ENCODE results near the gene SPATA20. TPM values are rescaled to one million over a fixed set of nuclear protein-coding genes. Genes with fewer than 3 reads are reported as not detected.

The SPATA20 gene
- total and polyA plus RNA-seq, 2 of the 13 experiments (the other 11 are each of a cell fraction or from before 2014, with no cell fraction given) = 36.1 to 64.8 TPM

DNA sequence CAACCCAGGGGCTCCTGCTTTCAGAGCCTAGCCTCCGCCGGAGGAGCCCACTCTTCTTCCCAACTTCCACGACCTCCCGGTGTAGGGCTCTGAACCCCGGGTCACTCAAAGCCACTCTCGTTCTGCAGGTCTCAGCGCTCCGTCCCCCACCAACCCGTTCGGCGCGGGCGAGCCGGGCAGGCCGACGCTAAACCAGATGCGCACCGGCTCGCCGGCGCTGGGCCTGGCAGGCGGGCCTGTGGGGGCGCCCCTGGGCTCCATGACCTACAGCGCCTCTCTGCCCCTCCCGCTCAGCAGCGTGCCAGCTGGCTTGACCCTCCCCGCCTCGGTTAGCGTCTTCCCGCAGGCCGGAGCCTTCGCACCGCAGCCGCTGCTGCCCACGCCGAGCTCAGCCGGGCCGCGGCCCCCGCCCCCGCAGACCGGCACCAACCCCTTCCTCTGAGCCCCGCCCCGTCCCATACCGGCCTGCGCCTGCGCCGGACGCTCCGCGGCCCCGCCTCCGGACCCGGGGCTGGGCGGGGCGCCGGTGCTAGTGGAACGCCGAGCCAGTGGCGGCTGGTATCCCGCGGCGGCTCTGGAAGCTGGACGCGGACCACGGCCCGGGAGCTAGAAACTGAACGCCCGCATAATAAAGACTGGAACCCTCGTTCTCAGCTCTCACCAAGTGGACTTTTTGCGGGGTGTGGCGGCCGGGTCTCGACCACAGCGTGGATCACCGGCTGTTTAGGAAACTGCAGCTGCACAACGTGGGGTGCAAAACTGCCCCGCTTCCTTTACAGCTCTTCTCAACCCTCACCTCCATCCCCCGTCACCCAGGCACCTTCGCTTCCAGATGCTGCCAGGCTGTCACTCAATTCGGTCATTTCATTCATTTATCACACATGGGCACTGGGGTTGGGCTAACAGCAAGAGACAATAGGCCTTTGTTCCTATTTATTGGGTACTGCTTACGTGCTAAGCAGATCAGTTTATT is 5.0 kb upstream of the SPATA20 start (continued):
- TF ChIP-seq, protein P1, sequence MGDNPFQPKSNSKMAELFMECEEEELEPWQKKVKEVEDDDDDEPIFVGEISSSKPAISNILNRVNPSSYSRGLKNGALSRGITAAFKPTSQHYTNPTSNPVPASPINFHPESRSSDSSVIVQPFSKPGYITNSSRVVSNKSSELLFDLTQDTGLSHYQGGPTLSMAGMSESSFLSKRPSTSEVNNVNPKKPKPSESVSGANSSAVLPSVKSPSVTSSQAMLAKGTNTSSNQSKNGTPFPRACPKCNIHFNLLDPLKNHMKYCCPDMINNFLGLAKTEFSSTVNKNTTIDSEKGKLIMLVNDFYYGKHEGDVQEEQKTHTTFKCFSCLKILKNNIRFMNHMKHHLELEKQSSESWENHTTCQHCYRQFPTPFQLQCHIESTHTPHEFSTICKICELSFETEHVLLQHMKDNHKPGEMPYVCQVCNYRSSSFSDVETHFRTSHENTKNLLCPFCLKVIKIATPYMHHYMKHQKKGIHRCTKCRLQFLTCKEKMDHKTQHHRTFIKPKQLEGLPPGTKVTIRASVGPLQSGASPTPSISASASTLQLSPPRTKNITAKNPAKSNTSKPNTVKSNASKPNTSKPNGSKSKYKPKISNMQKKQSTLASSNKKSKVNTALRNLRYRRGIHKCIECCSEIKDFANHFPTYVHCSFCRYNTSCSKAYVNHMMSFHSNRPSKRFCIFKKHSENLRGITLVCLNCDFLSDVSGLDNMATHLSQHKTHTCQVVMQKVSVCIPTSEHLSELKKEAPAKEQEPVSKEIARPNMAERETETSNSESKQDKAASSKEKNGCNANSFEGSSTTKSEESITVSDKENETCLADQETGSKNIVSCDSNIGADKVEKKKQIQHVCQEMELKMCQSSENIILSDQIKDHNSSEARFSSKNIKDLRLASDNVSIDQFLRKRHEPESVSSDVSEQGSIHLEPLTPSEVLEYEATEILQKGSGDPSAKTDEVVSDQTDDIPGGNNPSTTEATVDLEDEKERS (CRISPR knock-in tag; IDR thresholded peaks at IDR 0.05) = 0 out of 2 replicates have a peak, but pooled peaks have one; percentile 16
- TF ChIP-seq, protein P2, sequence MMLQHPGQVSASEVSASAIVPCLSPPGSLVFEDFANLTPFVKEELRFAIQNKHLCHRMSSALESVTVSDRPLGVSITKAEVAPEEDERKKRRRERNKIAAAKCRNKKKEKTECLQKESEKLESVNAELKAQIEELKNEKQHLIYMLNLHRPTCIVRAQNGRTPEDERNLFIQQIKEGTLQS (CRISPR knock-in tag; IDR thresholded peaks at IDR 0.05) = peak; percentile 19; the same call in 1 of the 2 replicates
- peak; percentile 73; the same call in 1 of the 2 replicates for TF ChIP-seq ZNF446 (CRISPR knock-in tag; IDR thresholded peaks at IDR 0.05)
- TF ChIP-seq, protein P3, sequence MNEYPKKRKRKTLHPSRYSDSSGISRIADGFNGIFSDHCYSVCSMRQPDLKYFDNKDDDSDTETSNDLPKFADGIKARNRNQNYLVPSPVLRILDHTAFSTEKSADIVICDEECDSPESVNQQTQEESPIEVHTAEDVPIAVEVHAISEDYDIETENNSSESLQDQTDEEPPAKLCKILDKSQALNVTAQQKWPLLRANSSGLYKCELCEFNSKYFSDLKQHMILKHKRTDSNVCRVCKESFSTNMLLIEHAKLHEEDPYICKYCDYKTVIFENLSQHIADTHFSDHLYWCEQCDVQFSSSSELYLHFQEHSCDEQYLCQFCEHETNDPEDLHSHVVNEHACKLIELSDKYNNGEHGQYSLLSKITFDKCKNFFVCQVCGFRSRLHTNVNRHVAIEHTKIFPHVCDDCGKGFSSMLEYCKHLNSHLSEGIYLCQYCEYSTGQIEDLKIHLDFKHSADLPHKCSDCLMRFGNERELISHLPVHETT (CRISPR knock-in tag; conservative IDR thresholded peaks at IDR 0.05) = 0 out of 2 replicates have a peak, but pooled peaks have one; percentile 65
- TF ChIP-seq, protein P4, sequence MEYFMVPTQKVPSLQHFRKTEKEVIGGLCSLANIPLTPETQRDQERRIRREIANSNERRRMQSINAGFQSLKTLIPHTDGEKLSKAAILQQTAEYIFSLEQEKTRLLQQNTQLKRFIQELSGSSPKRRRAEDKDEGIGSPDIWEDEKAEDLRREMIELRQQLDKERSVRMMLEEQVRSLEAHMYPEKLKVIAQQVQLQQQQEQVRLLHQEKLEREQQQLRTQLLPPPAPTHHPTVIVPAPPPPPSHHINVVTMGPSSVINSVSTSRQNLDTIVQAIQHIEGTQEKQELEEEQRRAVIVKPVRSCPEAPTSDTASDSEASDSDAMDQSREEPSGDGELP (IDR thresholded peaks at IDR 0.05; ENCODE audit: borderline replicate concordance, low read depth) = peak; percentile 65; the same call in 1 of the 2 replicates
- TF ChIP-seq ZNF788 (CRISPR knock-in tag; IDR thresholded peaks at IDR 0.05; ENCODE audit: borderline replicate concordance) = no peak; the same call in 1 of the 2 replicates
- TF ChIP-seq ZNF629 (CRISPR knock-in tag; conservative IDR thresholded peaks at IDR 0.05) = peak; percentile 19; the same call in 1 of the 2 replicates
- TF ChIP-seq, protein P5, sequence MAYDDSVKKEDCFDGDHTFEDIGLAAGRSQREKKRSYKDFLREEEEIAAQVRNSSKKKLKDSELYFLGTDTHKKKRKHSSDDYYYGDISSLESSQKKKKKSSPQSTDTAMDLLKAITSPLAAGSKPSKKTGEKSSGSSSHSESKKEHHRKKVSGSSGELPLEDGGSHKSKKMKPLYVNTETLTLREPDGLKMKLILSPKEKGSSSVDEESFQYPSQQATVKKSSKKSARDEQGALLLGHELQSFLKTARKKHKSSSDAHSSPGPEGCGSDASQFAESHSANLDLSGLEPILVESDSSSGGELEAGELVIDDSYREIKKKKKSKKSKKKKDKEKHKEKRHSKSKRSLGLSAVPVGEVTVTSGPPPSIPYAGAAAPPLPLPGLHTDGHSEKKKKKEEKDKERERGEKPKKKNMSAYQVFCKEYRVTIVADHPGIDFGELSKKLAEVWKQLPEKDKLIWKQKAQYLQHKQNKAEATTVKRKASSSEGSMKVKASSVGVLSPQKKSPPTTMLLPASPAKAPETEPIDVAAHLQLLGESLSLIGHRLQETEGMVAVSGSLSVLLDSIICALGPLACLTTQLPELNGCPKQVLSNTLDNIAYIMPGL (CRISPR knock-in tag; IDR thresholded peaks at IDR 0.05; ENCODE audit: borderline replicate concordance in 1 of 2, low read depth in 1 of 2) = peak; percentile 48 to 80; a peak in 3 of 4 replicates
- TF ChIP-seq ZNF343 (CRISPR knock-in tag; IDR thresholded peaks at IDR 0.05) = peak; percentile 46
- TF ChIP-seq GZF1 (CRISPR knock-in tag; IDR thresholded peaks at IDR 0.05) = peak; percentile 75; the same call in 1 of the 2 replicates
- peak; percentile 37; the same call in 1 of the 2 replicates for TF ChIP-seq MED13 (CRISPR knock-in tag; IDR thresholded peaks at IDR 0.05)
- TF ChIP-seq, protein P6, sequence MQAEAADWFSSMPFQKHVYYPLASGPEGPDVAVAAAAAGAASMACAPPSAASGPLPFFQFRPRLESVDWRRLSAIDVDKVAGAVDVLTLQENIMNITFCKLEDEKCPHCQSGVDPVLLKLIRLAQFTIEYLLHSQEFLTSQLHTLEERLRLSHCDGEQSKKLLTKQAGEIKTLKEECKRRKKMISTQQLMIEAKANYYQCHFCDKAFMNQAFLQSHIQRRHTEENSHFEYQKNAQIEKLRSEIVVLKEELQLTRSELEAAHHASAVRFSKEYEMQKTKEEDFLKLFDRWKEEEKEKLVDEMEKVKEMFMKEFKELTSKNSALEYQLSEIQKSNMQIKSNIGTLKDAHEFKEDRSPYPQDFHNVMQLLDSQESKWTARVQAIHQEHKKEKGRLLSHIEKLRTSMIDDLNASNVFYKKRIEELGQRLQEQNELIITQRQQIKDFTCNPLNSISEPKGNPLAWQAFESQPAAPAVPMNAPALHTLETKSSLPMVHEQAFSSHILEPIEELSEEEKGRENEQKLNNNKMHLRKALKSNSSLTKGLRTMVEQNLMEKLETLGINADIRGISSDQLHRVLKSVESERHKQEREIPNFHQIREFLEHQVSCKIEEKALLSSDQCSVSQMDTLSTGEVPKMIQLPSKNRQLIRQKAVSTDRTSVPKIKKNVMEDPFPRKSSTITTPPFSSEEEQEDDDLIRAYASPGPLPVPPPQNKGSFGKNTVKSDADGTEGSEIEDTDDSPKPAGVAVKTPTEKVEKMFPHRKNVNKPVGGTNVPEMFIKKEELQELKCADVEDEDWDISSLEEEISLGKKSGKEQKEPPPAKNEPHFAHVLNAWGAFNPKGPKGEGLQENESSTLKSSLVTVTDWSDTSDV (CRISPR knock-in tag; IDR thresholded peaks at IDR 0.05) = 0 out of 2 replicates have a peak, but pooled peaks have one; percentile 60

Data from HepG2 (cell line).